HG03060 (cell line): ENCODE data around the gene SLC25A21.

Experiments used
- ATAC-seq: cut with Tn5 transposase; IDR thresholded peaks from one replicate; pipeline ENCODE4 v1.9.1; 2021; ENCODE audit warnings: low read depth, moderate number of reproducible peaks; ENCODE audit not compliant: unreplicated experiment

The SLC25A21 gene

DNA sequence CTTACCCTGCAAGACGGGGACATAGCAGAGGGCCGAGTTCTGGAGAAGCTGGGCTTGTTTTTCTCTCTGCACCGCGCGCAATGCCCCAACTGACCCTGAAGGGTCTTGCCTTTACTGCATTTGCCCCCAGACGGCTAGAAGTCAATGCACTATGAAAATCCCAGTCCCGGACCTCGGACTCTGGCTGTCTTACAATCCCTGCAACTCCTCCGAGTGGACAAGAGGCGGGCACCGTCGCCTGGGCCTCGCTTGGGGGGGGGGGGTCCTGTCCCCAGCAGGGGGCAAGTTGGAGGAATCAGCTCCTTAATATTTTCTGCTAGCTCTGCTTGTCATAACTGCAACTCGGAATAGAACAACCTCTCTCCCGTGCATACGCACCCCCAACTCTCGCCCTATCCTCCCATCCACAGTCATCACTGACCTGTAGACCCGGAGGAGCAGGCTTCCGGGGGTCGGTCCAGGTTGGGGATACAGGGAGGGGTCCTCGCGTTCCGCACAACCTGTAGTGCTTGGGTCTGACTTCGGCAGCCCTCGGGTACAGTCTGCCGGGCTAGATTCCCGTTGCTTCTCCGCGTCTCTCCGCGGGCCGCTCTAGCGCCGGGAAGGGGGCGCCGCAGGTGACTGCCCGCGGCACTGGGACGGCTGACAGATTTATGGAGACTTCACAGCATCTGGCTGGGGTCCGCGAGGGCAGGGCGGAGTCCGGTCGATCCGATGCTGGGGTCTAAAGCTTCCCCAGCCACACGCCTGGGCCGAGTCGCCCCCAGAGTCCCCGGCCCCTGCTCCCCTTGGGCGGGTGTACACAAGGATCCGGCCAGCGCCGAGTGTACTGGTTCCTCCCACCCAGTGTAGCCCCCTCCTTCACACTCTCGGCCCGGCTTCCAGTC, 514.0 kb downstream of the SLC25A21 start:
- no peak for ATAC-seq

DNA sequence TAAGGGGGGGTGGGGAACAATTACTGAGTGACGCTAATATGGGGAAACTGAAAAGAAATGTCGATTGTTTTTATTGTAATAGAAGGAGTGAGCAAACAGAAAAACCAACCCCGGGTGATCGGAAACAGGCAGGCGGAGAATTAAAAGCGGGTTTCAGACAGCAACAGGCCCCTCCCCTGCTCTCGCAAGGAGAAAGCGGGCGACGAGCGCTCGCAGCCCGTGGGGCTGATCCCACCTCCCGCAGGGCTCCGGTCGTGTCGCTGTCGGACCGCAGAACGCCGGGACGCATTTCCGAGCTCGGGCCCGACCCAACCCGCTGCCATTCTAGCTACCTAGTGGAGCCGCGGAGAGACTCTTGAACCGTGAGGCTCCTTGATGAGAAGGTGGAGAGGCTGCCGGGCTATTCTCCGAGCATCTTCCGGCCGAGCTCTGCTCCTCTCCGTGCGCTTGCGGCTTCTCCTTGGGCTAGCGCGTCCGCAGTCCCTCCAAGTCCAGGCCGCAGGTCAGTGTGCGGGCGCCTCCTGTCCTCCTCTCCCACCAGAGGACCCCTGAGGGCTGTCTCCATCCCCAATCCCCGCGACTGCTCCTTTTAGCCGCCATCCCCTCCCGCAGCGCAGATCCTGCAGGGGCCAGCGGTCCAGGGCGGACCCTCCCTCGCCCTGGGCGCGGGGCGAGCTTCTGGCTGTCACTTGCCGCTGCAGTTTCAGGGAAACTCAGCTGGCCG, 514.8 kb downstream of the SLC25A21 start:
- ATAC-seq = no peak

DNA sequence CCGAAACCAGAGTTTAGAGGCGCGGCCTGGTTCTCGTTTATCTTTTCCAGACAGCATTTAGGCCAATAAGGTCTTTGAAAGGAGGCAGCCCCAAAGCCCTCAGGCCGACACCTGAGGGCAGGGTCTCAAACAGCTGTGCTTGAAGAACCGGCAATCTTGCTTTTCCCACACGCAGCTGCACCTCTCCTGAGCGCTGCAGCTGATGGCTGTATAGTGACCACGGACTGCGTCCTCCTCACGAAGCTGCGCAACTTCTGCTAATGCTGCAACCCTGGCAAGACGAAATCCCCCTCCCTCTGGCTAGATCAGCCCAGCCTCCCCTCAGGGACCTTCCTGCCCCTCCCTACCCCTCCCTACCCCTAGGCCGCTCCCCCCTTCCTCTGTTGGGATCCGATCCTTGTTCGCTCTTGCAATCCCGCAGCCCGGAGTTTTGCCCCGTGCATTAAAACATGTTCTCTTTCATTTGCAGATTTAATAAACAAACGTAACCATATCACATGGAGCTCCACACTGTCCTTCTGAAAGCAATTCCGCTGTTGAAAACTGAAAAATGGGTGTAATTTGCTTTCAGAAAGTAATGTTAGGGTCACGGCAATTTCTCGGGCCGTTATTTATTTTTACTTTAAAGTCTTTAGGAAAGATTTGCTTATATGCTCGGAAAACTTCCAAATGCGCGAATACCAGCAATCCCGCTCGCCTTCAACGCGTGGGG, 515.6 kb downstream of the SLC25A21 start:
- no peak for ATAC-seq

DNA sequence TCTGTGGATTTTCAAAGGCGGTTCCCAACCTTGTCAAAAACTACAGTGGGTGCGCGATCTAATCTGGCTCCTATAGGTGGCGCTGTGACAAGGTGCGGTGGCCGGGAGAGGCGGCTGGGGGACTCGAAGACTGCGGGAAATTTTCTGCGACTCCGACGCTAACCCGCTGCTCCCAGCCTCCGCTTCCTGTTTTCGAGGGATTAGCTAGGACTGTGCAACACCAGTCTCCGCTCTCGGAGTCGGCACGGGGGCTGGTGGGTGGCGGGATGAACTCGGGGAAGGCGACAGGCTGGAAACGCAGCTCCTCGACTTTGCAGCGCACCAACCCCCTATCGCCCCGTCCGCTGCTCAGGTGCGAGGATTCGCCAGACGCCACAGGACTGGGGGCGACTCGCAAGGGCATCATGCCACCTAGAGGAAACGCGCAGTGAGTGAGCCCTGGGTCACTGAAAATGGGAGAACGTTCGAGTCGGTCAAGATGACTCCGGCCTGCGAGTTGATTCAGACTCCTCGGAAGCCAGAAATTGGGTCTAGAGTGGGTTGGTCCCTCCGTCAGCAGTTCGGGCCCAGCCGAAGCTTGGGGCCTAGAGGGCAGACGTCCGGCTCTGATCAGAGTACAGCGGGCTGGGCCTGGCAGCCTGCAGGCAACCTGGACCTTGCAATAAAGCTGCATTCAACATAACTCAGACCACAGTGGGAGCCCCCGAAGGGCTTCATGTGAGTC, 516.3 kb downstream of the SLC25A21 start:
- no peak for ATAC-seq

DNA sequence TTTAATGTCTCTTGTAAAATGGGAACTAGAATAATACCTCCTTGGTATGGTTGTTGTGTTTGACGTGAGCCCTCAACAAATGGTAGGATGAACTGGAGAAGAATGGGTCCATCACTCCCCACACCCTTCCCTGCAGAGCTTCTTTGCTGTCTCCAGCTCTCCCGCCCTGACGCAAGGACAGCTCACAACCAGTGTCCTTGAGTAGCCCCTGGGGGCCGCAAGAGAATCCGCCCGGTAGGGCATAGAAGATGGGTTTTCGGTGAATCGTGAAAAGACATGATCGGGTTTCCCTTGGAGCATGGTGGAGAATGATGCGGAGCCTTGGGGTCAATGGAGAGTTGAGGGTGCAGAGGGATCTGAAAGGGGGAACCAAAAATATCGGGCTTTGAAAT, 516.8 kb downstream of the SLC25A21 start:
- ATAC-seq = no peak

DNA sequence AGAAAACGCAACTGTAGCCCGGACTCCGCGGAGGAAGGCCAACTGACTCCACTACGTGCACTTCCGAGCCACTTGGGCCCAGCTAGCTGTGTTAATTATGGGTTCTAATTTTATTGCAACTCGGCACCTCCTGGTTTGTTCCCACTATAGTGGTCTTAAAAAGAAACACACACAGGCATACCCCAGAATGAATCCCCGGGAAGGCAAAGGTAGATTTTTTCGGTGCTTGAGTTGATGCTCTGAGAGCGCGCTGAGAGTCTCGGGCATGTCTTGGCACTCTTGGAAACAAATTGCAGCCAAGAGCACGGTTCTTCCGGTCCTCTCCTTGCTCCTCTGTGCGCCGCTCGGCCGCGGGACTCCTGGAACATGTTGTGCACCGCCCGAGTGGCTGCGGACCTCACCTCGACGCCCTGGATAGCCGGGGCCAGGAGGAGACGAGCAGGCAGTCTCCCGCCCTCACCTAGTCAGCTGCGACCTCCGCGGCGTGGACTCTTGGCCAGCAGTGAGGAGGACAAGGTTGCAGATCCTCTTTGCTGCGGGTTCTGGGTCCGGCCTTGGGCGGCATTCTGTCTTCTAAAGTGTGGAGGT, 517.5 kb downstream of the SLC25A21 start:
- ATAC-seq = no peak

DNA sequence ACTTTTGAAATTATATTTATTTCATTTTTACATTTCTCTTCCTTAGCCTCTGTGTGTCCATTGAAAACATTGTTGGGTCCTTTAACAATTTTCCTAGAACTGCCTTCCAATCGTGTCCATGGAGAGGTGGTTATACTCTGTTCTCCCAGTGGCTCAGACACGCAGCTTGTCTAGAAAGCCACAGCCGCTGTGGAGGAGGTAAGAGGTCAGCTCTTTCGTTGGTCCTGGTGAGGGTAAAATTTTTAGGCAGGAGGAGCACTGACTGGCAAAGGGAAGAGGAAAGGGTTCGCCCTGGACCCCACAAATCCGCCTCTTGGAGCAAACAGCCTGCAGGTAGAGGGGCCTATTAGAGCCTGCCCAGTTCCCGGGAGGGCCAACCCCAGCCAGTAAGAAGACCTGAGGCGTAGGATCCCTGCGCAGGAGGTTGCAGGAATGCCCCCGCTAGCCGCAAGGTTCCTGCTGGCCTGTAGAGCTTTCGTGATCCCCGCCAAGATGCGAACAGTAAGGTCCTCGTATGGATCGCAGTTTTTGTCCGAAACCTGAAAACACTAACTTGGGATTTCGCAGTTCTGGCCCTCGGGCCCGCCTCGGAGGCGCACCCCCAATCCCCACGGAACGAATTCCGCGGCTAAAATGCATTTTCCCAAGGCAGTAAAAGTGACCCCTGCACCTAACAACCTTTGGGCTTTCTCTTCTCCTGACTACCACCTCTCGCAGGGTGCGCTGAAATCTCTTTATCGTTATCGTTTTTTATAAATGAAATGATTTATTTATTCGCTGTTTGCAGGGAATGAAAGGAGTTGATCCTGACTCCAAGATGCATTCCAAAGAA, 518.2 kb downstream of the SLC25A21 start:
- no peak for ATAC-seq

DNA sequence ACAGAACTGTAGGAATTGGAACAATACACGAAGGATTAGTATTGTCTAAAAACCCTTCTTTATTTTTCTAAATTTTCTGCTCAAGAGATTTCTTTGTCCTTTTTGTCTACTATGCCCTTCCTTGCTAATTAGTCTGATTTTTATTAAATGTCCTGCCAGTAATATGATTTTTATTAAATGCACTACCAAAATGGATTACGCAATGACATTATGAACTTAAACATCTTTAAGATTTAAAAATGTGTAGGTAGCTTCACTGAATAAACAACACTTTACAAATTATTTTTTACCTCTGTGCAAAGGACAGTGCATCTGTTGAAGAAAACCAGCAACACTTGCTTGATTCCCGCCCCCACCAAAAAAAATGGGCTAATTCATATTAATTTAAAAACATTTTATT, 519.0 kb downstream of the SLC25A21 start:
- ATAC-seq = no peak

DNA sequence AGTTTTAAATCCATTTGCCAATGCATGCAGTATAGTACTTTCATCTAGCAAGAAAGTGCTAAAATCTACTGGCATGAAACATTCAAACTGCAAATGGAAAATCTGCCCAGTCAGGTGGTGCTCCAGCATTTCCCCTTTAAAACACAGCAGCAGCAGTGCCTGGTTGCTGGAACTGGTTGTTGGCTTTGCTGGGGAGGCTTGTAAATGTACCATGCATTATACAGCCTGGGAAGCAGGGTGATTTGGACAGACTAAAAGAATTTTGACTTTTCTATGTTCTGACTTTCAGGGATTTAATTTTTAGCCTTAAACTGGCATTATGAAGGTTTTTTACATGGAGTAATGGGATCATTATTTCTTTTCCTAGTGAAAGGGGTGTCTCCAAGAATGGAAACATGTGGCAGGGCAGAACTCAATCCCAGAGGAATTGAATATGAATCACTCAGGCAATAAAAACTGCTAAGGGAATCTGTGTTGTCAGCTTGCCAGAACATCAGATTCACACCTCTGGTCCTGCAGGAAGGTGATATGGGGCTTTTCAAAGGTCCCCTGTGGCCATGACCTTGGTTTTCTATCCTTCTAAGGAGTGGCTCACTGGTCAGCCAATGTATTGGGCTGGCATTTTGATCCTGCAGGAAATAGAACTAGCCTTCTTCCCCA, 519.7 kb downstream of the SLC25A21 start:
- ATAC-seq = no peak

DNA sequence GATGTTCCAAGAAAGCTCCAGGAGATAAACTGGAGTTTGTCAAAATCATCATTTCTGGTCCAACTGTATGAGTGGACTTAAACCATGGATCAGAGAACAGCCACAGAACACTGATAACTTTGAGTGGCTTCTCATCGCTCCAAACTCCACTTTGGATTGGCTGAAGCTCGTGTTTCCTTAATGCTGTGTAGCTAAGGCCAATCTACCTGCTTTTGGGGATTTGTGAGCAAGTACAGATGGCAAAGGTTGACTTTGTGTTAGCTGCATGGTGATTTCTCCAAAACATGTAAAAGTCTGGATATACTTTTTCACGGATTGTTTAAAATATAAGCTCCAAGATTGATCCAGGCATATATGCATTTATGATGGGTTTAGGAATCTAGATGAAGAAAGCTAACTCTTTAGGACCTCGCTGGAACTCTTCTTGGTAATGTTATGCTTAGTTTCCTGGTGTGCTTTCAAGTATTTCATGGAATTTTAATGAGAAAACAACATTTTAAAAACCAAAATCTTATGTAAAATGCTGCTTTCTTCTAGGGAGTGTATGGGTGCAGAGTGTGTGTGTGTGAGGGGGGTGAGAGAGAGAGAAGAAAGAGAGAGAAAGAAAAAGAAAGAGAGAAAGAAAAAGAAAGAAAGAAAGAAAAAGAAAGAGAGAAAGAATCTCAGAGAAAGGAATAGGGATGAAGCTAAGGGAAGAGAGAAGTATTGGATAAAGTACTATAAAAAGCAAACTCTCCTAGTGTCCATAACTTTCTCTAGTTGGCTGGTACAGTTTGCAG, 522.3 kb downstream of the SLC25A21 start:
- no peak for ATAC-seq

DNA sequence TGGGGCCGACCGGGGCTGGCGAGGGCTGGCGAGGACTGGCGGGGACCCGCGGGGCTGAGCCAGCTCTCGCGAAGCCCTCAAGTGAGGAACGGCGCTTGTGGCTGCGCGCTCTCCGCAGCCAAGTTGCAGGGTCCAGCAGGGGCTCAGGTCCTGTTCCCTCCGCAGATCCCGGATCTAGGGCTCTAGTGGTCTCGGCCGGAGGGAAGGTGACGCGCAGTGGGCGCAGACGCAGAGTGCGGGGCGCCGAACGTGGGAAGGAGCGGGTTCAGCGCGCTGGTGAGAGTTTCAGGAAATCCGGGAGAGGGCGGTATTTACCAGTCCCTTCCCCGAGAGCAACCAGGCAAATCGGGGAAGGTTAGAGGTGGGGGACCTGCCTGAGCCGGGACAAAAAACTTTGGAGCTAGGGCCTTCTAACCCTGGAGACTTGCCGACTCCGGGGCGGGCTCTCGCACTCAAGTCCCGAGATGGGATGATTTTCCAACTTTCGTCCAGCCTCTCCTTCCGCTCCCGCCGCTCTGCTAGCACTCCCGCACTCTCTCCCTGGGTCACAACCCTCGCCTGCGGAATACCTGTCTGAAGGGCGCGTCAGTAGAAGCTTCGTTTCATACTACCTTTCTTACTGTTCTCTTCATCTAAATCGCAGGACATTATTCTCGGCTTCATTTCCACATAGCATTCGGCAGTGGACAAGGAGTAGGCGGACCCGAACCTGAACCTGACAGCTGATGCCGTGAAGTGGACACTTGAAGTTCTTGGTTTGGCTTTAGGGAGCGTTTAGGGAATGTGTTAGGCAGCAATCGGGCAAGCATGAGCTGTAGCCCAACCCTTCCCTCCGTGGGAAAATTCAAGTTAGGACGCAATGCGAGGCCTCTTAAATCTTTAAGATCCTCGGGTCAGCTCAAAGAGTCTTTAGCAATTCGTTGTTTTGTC, 524.3 kb downstream of the SLC25A21 start:
- no peak for ATAC-seq

DNA sequence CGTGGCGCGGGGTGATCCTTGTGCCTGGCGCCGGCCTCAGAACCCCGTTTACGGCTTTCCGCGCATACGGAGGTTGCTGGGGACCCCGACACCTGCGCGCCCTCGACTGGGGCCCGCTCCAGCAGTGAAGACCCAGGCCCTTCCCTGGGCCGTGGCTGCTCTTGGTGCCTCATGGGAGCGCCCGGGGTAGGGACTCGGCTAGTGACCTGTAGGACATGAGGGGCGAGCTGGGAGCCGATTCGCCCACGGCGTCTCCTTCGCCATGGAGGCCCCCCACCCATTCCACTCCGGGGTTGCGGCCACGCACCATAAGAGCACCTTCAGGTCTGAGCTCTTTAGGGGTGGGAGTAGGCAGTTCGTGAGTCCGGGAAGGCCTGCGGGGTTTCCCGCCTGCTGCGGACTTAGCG, 525.0 kb downstream of the SLC25A21 start:
- no peak for ATAC-seq

DNA sequence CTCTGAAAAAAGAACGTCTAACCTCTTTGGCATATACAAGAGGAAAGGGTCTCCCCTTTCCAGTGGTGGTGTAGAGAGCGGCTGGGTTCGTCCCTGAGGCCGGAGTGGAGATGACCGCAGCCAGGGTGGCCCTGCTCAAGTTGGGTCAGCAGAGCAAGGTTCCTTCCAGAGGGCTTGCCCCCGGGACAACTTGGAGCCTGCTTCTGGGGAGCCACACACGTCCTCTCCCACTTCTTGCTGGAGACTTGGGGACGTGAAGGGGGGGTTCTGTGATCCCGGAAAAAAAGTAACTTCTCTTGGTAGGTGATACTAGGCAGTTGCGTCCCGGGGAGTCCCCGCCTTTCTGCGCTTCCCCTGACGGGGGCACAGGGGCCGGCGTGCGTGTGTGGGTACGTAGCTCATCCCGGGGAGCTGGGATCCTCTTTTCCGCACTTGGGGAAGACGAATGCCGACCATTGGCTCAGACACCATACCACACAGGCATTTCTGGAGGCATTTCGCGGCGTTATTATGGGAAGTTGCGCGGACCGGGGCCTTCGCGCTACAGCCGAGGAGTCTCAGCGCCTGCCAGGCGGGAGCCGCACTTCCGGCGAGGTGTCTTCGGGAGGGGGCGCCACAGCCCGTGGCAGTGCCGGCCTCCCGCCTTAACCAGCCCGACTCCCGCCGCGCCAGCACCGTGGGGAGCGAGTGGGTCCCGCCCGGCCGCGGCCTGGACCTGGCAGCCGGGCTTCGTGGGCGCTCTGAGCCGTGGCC, 525.6 kb downstream of the SLC25A21 start:
- ATAC-seq = no peak

DNA sequence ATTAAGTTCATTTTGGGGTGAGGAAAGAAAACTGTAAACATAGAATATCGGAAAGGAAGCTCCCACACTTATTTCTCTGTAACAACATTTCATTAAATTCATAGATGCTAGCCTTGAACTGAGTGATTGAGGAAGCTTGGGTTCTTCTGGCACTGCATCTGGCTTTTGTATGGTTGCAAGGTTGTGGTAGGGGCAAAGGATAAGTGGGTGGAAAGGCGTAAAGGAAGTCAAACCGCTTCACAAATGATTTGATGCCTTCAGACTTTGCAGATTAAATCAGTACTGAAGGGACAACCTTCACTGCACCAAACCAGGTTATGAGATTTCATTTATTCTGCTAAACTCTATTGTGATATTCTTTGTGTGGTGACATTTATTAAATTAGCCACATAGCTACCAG, 538.8 kb downstream of the SLC25A21 start:
- ATAC-seq = no peak
